Stimulated activated CD4-positive, alpha-beta T cell treated with anti-CD3 and anti-CD28 coated beads, Interleukin-15, amount 100 ng/mL, for 1 hour (primary cell): ENCODE data around the gene ZNF189.
"Not testable (repeated sequence)": the region's sequence is repeated elsewhere in the genome, so short reads cannot be mapped to it uniquely, and the experiment has no call there.

Experiments used
- DNase-seq, 2 donors: peaks; one replicate each; pipeline ENCODE4 v3.0.0-alpha.2; 2020; ENCODE audit warnings: low read depth in 1 of 2, low spot score in 1 of 2

Gene ZNF189

DNA sequence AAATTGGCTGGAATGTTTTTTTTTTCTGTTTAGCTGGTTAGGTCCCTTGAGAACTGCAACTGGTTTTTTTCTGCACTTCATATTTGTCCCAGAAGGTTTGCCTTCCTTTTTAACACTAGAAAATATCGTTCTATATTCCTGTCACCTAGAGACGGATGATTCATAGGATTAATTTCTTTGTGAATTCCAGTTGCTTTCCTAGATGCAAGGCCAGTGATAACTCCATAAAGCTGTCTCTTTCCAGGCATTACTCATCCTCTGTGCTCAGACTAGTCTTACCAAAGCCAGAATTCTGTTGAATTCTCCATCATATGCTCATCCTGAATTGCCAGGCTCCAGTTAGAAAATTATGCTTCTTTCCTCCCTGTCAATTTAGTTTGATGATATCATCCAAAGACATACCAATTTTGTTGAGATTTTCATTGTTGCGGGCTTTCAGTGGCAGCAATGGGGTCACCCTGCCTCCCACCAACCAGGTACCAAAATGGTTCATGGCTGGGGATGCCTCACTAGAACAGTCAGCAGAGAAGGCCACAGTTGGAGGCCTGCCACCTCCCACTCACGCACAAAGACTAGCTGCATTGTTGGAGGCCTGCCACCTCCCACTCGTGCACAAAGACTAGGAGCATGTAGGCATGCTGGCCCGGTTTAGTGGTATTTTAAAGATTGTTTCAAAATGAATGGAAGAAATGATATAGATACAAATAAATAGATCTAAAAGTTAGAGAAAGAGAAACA is 22.4 kb upstream of the ZNF189 start:
- DNase-seq = no peak

DNA sequence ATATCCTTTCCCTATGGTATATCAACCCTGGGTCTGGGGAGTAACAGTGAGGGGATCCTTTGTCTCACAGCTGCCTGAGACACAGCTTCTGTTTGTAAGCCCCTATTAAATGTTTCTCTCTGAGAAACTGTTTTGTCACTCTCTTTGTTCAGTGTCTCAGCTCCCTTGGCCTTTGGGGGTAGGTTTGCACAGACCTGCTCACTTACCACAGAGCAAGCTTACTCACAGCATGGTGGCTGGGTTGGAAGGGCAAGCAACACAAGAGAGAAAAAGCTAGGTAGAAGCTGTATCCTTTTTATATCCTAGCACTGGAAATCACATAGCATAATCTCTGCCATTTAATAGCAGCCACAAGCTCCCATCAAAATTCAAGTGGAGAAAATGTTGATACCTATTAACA is 18.4 kb upstream of the ZNF189 start:
- DNase-seq = no peak

DNA sequence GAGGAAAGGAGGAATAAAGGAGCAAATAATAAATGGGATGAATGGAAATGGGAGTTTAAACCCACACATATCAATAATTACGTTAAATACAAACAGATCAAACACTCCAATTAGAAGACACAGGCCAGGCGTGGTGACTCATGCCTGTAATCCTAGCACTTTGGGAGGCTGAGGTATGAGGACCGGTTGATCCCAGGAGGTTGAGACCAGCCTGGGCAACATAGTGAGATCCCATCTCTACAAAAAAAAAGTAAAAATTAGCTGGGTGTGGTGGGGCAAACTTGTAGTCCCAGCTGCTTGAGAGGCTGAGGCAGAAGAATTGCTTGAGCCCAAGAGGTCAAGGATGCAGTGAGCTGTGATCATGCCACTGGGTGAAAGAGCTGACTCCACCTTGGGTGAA is 17.5 kb upstream of the ZNF189 start:
- no peak for DNase-seq

DNA sequence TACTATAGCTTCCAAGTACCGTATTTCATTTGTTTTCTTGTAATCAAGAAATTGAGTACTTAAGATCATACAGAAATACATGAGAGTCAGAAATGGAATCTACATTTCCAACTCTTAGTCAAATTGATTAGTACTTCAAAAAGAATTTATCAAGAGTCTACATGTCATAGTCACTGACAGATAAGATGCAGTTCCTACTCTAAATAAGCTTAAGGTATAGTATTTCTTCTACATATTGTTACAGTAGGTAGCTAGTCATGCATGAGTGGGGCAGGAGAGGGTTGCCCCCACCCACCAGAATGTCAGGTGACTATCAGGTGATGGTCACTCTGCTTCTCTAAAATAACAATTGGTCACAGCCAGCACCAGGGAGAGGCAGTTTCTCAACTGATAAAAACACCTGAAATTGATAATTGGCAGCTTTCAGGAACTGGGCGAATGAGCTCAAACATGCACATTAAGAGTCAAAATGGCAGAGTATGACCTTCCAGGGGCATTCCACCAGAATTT is 16.8 kb upstream of the ZNF189 start:
- no peak for DNase-seq

DNA sequence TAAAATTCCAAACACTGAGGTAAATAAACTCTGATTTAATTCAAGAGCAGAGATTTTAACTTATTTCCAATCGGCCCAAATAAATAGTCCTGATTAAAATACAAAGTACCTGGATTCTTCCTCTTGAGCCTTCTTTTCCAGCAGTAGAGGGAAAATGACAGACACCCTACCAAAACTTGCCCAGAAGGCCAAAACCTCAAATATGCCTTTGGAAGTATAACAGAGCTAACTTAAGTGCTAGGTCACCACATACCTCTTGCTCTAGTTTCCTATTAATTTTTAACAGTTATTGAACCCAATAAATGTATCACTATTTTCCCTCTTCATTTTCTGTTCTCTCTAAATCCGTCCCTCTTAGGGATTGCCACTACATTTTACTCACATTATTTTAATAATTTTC is 15.3 kb upstream of the ZNF189 start:
- no peak for DNase-seq

DNA sequence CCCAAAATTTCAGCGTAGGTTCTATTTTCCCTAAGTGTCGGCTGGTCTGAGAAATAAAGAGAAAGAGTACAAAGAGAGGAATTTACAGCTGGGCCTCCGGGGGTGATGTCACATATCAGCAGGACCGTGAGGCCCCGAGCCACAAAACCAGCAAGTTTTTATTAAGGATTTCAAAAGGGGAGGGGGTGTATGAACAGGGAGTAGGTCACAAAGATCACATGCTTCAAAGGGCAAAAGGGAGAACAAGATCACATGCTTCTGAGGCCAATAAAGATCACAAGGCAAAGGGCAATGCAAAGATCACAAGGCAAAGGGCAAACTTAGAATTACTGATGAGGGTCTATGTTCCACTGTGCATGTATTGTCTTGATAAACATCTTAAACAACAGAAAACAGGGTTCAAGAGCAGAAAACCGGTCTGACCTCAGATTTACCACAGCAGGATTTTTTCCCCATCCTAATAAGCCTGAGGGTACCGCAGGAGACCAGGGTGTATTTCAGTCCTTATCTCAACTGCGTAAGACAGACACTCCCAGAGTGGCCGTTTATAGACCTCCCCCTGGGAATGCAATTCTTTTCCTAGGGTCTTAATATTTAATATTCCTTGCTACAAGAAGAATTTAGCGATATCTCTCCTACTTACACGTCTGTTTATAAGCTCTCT is 13.6 kb upstream of the ZNF189 start, which contains the start of gene BAAT:
BAAT (minus strand) TSS at position 134 of the 664 bp plus-strand sequence. CDS start 13,602 bp downstream, outside the sequence.
- not testable (repeated sequence) for DNase-seq

DNA sequence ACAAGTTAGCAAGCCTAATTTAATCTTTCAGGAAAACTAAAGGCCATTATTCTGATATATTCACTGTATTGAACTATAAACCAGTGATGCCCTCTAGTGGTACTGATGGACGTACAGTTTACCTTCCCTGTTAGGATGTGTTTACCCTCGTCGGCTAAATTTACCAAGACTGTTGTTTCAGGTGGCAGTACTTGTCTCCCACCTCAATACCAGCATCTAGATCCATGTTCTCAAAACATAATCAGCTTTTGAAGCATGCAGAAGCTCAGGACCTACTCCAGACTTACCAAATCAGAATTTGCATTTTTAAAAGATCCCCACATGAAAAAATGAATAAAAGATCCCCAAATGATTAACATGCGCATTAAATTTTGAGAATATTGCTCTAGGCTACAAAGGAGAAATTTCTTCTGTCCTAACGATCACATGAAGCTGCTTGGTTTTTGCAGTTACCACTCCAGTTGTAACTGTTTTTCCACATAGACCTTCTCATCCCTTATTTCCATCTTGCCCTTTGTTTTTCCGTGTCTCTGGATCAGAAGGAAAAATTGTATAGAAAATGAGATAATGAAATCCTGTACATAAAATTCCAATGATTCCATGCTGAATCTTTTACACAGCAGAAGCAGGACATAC is 10.7 kb upstream of the ZNF189 start:
- DNase-seq = no peak

DNA sequence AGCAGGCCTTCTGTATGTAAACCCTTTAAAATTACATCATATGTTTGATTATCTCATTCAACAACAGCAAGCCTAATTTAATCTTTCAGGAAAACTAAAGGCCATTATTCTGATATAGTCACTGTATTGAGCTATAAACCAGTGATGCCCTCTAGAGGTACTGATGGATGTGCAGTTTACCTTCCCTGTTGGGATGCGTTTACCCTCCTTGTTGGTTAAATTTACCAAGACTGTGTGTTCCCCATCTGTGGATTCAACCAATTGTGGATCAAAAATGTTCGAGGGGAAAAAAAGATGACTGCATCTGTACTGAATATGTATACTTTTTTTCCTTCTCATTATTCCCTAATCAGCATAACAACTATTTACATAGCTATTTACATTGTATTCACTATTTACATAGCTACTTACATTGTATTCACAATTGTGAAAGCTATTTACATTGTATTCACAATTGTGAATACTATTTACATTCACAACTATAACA is 10.1 kb upstream of the ZNF189 start:
- DNase-seq = no peak

DNA sequence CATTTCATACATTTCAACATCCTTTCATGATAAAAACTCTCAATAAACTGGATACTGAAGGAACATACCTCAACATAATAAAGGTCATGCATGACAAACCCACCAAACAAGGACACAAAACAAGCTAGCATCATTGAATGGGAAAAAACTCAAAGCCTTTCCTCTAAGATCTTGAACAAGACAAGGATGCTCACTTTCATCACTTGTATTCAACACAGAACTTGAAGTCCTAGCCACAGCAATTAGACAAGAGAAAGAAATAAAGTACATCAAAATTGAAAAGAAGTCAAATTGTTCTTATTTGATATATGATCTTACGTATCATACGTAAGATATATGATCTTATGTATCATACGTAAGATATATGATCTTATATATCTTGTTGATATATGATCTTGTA is 5.5 kb upstream of the ZNF189 start:
- DNase-seq = no peak

DNA sequence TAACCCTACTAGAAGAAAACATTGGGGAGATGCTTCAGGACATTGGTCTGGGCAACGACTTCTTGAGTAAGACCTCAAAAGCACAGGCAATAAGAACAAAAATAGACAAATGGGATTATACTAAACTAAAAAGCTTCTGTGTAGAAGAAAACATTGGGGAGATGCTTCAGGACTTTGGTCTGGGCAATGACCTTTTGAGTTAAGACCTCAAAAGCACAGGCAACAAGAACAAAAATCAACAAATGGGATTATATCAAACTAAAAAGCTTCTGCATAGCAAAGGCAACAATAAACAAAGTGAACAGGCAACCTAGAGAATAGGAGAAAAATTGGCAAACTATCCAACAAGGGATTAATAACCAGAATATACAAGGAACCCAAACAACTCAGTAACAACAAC is 4.0 kb upstream of the ZNF189 start:
- DNase-seq = no peak

DNA sequence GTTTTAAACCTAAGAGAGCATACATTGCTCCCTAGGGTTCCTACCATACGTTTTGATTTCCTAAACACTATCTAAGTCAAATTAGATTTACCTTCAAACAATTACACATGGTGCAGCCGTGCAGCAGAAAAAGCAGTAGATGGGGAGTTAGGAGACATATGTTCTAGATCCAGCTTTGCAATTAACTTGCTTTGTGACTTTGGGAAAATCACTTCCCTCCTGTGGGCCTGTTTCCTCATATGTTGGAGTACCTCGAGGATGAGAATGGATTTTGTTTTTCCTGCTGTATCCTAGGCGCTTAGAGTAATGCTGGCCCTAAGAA is 944 bp upstream of the ZNF189 start:
- DNase-seq = no peak

DNA sequence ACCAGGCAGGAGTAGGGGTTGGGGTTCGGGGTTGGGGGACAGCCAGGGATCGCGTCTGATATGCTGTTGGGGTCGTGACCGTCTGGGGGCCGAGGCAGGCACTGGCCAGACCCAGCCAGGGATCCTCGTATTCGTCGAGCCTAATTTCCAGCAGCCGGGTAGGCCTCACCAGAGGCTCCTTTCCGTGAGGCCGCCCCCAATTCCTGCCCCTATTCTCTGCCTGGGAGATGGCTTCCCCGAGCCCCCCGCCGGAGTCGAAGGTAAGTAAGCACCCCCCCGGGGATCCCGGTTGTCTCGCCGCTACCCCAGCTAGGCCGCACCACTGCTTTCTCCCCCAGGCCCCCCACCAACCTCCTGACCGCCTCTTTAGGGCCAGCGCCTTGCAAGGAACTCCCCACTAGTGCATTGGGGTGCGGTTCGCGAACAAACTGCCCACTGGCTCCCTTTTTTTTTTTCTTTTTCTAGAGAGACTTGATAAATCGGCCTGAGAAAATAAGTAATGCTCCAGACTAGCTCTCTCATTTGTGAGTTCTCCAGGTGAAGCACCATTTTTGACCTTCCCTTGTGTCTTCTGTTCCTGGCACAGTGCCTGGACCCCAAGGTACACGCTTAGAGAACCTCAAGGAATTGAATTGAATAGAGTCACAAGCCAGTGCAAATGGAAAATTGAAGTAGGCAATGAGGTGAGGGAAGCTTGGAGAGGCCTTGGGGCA is 435 bp downstream of the ZNF189 start:
- no peak for DNase-seq

DNA sequence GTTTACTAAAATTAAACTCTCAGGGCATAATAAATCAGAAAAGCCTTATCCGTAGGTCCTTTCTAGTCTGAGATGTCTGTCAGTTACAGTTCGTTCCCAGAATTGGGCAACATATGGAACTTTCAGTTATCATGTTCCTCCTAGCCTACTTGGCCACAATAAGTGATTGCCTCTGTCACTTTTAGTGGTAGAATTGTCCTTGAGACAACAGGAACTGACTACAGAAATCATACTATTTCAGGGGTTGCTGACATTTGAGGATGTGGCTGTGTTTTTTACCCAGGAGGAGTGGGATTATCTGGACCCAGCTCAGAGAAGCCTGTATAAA is 956 bp downstream of the ZNF189 start:
- DNase-seq = no peak

DNA sequence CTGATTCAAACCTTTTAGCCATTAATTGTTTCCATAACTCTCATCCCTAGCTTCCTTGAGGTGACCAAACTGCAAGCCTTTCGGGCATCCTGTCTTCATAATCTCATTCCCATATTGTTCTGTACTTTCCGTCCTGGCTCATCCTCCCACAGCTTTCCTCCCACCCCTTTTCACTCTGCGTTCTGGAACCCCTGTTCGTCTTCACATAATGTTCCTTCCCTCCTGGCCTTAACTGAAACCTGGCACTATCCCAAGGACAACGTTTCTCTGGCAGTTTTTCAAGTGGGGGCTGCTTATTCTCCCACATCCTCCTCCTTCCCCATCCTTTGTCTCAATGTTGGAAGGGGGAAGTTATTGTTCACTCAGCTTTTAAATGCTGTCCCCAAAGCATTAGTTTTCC is 1.5 kb downstream of the ZNF189 start:
- no peak for DNase-seq

DNA sequence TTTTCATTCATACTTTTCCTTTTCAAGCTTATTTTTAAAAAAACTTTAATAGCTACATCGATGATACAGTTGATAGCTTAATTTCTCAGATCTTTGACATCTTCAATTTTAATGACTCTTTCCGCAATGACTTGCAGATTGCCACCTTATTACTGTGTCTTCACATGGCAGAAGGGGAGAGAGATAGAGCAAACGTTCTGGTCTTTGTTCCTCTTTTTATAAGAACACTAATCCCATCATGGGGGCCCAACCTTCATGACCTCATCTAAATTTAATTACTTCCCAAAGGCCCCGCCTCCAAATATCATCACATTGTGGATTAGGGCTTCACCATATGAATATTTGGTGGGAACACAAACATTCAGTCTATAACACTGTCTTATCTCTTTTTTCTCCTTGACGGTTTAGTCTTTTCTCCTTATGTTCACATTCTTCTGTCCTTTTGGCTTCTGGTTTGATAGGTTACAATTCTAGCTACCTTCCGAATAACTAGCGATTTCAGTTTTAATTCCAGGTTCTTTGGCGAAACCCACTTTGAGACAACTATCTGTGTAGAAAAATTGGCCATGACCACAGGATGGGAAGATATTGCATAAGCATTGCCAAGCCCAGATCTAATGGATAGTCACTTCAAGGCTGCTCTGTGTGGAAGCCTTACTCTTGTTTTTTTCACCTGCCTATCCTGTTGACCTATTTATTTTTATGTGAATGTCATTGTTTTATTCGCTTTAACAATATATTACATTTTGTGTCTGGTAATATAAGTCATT is 5.0 kb downstream of the ZNF189 start:
- DNase-seq = no peak

DNA sequence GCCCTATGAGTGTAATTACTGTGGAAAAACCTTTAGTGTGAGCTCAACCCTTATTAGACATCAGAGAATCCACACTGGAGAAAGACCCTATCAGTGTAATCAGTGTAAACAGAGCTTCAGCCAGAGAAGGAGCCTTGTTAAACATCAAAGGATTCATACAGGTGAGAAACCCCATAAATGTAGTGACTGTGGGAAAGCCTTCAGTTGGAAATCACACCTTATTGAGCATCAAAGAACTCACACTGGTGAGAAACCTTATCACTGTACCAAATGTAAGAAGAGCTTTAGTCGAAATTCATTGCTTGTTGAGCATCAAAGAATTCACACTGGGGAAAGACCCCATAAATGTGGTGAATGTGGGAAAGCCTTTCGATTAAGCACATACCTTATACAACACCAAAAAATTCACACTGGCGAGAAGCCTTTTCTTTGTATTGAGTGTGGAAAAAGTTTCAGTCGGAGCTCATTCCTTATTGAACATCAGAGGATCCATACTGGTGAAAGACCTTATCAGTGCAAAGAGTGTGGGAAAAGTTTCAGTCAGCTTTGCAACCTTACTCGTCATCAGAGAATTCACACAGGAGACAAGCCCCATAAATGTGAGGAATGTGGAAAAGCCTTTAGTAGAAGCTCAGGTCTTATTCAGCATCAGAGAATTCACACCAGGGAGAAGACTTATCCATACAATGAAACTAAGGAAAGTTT is 9.9 kb downstream of the ZNF189 start:
- DNase-seq = no peak

DNA sequence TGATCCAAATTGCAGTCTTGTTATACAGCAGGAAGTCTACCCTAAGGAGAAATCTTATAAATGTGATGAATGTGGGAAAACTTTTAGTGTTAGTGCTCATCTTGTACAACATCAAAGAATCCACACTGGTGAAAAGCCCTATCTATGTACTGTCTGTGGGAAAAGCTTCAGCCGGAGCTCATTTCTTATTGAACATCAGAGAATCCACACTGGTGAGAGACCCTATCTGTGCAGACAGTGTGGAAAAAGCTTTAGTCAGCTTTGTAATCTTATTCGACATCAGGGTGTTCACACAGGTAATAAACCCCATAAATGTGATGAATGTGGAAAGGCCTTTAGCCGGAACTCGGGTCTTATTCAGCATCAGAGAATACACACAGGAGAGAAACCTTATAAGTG is 10.4 kb downstream of the ZNF189 start:
- no peak for DNase-seq

DNA sequence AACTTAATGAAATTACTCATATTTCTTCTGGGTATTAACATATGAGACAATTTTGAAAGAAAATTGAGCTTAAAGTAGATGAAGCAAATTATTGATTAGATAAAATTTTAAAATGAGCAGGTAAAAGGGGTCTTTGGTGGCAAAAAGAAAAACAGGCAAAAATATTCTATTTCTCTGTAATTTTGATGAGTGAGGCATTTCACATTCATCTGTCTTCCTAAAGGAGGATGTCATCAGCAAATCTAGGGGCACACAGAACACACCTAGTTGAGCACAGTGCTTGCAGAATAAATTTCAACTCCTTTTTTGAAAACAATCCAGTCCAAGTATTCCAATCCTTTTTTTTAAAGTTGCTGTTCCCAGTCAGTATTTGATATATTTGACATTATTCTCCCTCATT is 16.2 kb downstream of the ZNF189 start:
- DNase-seq = no peak

DNA sequence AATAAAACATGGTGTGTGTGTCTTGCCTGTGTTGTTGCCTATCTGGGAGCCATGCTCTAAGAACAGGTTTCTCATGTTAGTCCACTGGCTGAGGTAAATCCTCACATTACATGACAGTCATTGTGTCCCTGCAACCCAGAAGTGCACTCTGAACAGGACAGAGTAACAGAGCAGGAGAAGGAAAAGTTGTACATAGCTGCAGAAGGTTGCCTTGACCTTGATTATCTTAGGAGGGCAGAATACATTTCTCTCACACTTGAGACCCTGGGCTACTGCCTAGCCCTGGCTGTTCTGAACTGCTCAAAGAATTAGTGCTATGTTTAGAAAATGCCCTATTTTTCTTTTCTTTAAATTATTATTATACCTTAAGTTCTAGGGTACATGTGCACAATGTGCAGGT is 16.9 kb downstream of the ZNF189 start:
- no peak for DNase-seq

DNA sequence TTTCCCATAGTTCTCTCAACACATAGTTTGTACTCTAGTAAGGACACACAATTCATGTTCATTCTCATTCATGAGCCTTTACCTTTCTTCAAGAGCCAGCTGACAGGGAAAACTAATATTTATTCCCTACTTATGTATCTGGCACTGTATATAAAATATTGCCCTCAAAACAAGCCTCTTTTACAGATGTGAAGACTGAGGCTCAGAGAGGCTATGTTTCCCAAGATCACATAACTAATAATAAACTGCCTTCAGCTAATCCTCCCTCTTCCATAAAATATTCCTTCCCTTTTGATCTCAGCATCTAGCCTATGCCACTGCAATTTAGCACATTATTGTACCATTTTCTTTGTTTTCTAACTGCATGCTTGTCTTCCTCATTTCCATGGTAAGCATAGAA is 18.7 kb downstream of the ZNF189 start:
- no peak for DNase-seq
